ENCODE results near the gene BCAS3. TPM values are rescaled to one million over a fixed set of nuclear protein-coding genes. Genes with fewer than 3 reads are reported as not detected.

The BCAS3 gene
- total RNA-seq, 2 experiments from 2014 or later, result 20.1 to 31.8 TPM

- H3K36me3 Mint-ChIP-seq (ENCODE audit: low read depth), result peaks cover under 1% of the 10 kb centered on the region
- no peak overlapping the region for H3K4me3 Mint-ChIP-seq
- H3K27ac Mint-ChIP-seq, result no peak overlapping the region
- H3K27ac ChIP-seq (ENCODE audit: low read depth in 1 of 2, low read length in 2 of 2), result no peak overlapping the region
- H3K27me3 ChIP-seq (ENCODE audit: control insufficient read depth in 1 of 2, insufficient read depth in 2 of 2, low read length in 2 of 2), result no peaks in the 10 kb centered on the region
- H3K9me3 Mint-ChIP-seq, result no peaks in the 10 kb centered on the region
- no peaks in the 10 kb centered on the region for H3K4me1 ChIP-seq (ENCODE audit: insufficient read depth, low read length)
- CTCF ChIA-PET, result interaction anchor here (0.5 kb wide), 1 partner anchor 254 kb away, joined by 3 read pairs; no protein-coding TSS in a partner anchor
- no peaks in the 10 kb centered on the region for H3K27me3 Mint-ChIP-seq
- no peaks in the 10 kb centered on the region for H3K4me1 Mint-ChIP-seq (ENCODE audit: low read depth)
- no peak overlapping the region for H3K4me3 ChIP-seq (ENCODE audit: low read length)
- DNase-seq (no peak), ATAC-seq (ENCODE audit: poor library complexity) (no peak)
- intact Hi-C loops (cut with DNase I, micrococcal nuclease), result no loop called here
- H3K9me3 ChIP-seq (ENCODE audit: control insufficient read depth in 1 of 2, insufficient read depth in 1 of 2, low read length in 2 of 2), result no peaks in the 10 kb centered on the region
- H3K36me3 ChIP-seq (ENCODE audit: insufficient read depth, low read length), result no peaks in the 10 kb centered on the region
- POLR2A ChIA-PET, result no interaction called here
- TF ChIP-seq, protein P1, sequence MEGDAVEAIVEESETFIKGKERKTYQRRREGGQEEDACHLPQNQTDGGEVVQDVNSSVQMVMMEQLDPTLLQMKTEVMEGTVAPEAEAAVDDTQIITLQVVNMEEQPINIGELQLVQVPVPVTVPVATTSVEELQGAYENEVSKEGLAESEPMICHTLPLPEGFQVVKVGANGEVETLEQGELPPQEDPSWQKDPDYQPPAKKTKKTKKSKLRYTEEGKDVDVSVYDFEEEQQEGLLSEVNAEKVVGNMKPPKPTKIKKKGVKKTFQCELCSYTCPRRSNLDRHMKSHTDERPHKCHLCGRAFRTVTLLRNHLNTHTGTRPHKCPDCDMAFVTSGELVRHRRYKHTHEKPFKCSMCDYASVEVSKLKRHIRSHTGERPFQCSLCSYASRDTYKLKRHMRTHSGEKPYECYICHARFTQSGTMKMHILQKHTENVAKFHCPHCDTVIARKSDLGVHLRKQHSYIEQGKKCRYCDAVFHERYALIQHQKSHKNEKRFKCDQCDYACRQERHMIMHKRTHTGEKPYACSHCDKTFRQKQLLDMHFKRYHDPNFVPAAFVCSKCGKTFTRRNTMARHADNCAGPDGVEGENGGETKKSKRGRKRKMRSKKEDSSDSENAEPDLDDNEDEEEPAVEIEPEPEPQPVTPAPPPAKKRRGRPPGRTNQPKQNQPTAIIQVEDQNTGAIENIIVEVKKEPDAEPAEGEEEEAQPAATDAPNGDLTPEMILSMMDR (IDR thresholded peaks at IDR 0.05), result no peak
These were observed 333.1 kb downstream of the BCAS3 start for GRCh38 chr17:61010661-61011170.

DNA sequence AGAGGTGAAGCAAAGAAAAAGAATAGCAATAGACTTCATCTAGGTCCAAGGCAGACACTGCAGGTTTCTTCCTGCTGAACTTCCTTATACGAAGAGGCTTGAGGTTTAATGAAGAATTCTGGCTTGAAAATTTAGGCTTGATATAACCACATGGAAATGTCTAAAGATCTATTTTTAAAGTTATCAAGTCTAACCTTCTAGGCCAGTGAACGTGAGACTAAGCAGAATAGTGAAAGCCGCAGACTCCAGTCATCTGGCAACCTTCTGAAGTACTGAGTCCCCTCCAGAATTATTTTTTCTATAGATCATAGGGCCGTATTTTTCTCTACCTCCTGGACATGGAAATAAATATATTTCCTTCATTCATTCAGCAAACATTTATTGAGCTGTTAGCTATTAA lies 333.6 kb downstream of the BCAS3 start:
- CTCF ChIA-PET, result no interaction called here
- H3K4me3 Mint-ChIP-seq, result no peak overlapping the region
- DNase-seq (no peak), ATAC-seq (ENCODE audit: poor library complexity) (no peak)
- H3K36me3 Mint-ChIP-seq (ENCODE audit: low read depth), result peaks cover 6% of the 10 kb centered on the region
- no peaks in the 10 kb centered on the region for H3K9me3 Mint-ChIP-seq
- H3K4me3 ChIP-seq (ENCODE audit: low read length), result no peak overlapping the region
- no peaks in the 10 kb centered on the region for H3K4me1 ChIP-seq (ENCODE audit: insufficient read depth, low read length)
- POLR2A ChIA-PET, result no interaction called here
- intact Hi-C loops (cut with DNase I, micrococcal nuclease), result no loop called here
- no peak overlapping the region for H3K27ac ChIP-seq (ENCODE audit: low read depth in 1 of 2, low read length in 2 of 2)
- no peaks in the 10 kb centered on the region for H3K36me3 ChIP-seq (ENCODE audit: insufficient read depth, low read length)
- no peaks in the 10 kb centered on the region for H3K27me3 ChIP-seq (ENCODE audit: control insufficient read depth in 1 of 2, insufficient read depth in 2 of 2, low read length in 2 of 2)
- TF ChIP-seq, protein P1 (IDR thresholded peaks at IDR 0.05), result no peak
- H3K27ac Mint-ChIP-seq, result no peak overlapping the region
- no peaks in the 10 kb centered on the region for H3K27me3 Mint-ChIP-seq
- H3K4me1 Mint-ChIP-seq (ENCODE audit: low read depth), result no peaks in the 10 kb centered on the region
- H3K9me3 ChIP-seq (ENCODE audit: control insufficient read depth in 1 of 2, insufficient read depth in 1 of 2, low read length in 2 of 2), result no peaks in the 10 kb centered on the region

- intact Hi-C loops (cut with DNase I, micrococcal nuclease), result no loop called here
- H3K4me1 Mint-ChIP-seq (ENCODE audit: low read depth), result no peaks in the 10 kb centered on the region
- Histone ChIP-seq H3K27me3 (ENCODE audit: control insufficient read depth in 1 of 2, insufficient read depth in 2 of 2, low read length in 2 of 2) (no peaks in the 10 kb centered on the region), H3K36me3 (ENCODE audit: insufficient read depth, low read length) (no peaks in the 10 kb centered on the region), H3K4me1 (ENCODE audit: insufficient read depth, low read length) (no peaks in the 10 kb centered on the region), H3K4me3 (ENCODE audit: low read length) (no peak overlapping the region), H3K9me3 (ENCODE audit: control insufficient read depth in 1 of 2, insufficient read depth in 1 of 2, low read length in 2 of 2) (no peaks in the 10 kb centered on the region), H3K27ac (ENCODE audit: low read depth in 1 of 2, low read length in 2 of 2) (no peak overlapping the region)
- no peaks in the 10 kb centered on the region for H3K27me3 Mint-ChIP-seq
- no peaks in the 10 kb centered on the region for H3K9me3 Mint-ChIP-seq
- H3K4me3 Mint-ChIP-seq, result no peak overlapping the region
- ChIA-PET CTCF (no interaction called here), POLR2A (no interaction called here)
- TF ChIP-seq, protein P1 (IDR thresholded peaks at IDR 0.05), result no peak
- no peak overlapping the region for H3K27ac Mint-ChIP-seq
- peaks cover 19% of the 10 kb centered on the region for H3K36me3 Mint-ChIP-seq (ENCODE audit: low read depth)
- ATAC-seq (ENCODE audit: poor library complexity) (no peak), DNase-seq (no peak)
These were observed 338.3 kb downstream of the BCAS3 start for GRCh38 chr17:61015966-61016365.
